OCI-LY3 (cell line): ENCODE results near the gene PTPRN2.

ENCODE experiments used
- CTCF ChIP-seq: fragments of 200-600, 300-600 bp; sonication (generic); IDR thresholded peaks from 2 replicates; pipeline ENCODE4 v1.5.1; 2014; ENCODE audit warnings: antibody characterized with exemption, low read length, low read depth
- EZH2phosphoT487 ChIP-seq: fragments of 200-600 bp; shearing (Covaris generic); IDR thresholded peaks from 2 replicates; pipeline ENCODE4 v1.6.1; 2018; ENCODE audit warnings: antibody characterized with exemption, mixed run types, low read depth

- TF ChIP-seq CTCF (no peak), EZH2phosphoT487 (no peak)
Measured at GRCh38 chr7:158011941-158012340, 575.7 kb downstream of the PTPRN2 start.
